SK-N-SH (cell line): Measurements from ENCODE around the gene WDR49. TPM values are rescaled to one million over a fixed set of nuclear protein-coding genes. Genes with fewer than 3 reads are reported as not detected.

Source experiments
- CTCF ChIA-PET: fragments of 300-600, 350-600 bp; formaldehyde crosslinking; extraction: SDS; loops from one replicate; lab custom pipeline; 2021; lab: Yijun Ruan, JAX
- POLR2A ChIA-PET: fragments of 350-600 bp; sonication (Branson Sonifier 250); formaldehyde crosslinking; extraction: SDS; loops from one replicate; lab custom pipeline; 2020; ENCODE audit warnings: antibody characterized with exemption, inconsistent platforms; lab: Yijun Ruan, JAX
- DNase-seq: peaks from one replicate; pipeline ENCODE4 v3.0.0; 2012
- H2AFZ ChIP-seq: fragments of 200-600 bp; sonication (generic); 2 replicates; pipeline ENCODE4 v1.8.1; 2016; ENCODE audit warnings: antibody characterized with exemption, mild to moderate bottlenecking, low read depth
- H3F3A ChIP-seq: fragments of 200-600 bp; sonication (generic); replicated peaks from 2 replicates; pipeline ENCODE3; 2016; ENCODE audit warnings: antibody characterized with exemption, mild to moderate bottlenecking; ENCODE audit not compliant: insufficient read depth
- H3K27ac ChIP-seq, 2 experiments: fragments of 200-500 bp in 1 of 2; fragments of 200-600 bp in 1 of 2; sonication (Bioruptor generic) in 1 of 2; sonication (generic), shearing (Covaris generic) in 1 of 2; 2 replicates each; pipeline versions ENCODE4 v1.5.1 to v1.6.1; 2014 to 2016; ENCODE audit warnings: low read depth in 2 of 2, inconsistent platforms in 1 of 2, low read length in 1 of 2, mild to moderate bottlenecking in 1 of 2, mixed read lengths in 1 of 2
- H3K27me3 ChIP-seq: fragments of 200-600 bp; sonication (generic), shearing (Covaris generic); 2 replicates; pipeline ENCODE4 v1.6.1; 2016; ENCODE audit warnings: mixed run types; ENCODE audit not compliant: insufficient read depth
- H3K36me3 ChIP-seq, 2 experiments: fragments of 200-500 bp in 1 of 2; fragments of 200-600 bp in 1 of 2; sonication (Bioruptor generic) in 1 of 2; sonication (generic) in 1 of 2; replicated peaks in 1 of 2; 2 replicates each; pipeline versions ENCODE3 to v1.5.1; 2014 to 2016; ENCODE audit warnings: low read length in 1 of 2, mild to moderate bottlenecking in 1 of 2; ENCODE audit not compliant: insufficient read depth in 2 of 2, control insufficient read depth in 1 of 2
- H3K4me1 ChIP-seq, 2 experiments: fragments of 200-500 bp in 1 of 2; fragments of 200-600 bp in 1 of 2; sonication (Bioruptor generic) in 1 of 2; sonication (generic), shearing (Covaris generic) in 1 of 2; 2 replicates each; pipeline versions ENCODE4 v1.5.1 to v1.6.1; 2014 to 2016; ENCODE audit warnings: low read depth in 1 of 2, low read length in 1 of 2, mixed run types in 1 of 2; ENCODE audit not compliant: insufficient read depth in 2 of 2, control insufficient read depth in 1 of 2
- H3K4me2 ChIP-seq: fragments of 200-600 bp; sonication (generic), shearing (Covaris generic); 2 replicates; pipeline ENCODE4 v1.6.1; 2017; ENCODE audit warnings: mixed run types
- H3K4me3 ChIP-seq, 2 experiments: fragments of 200-500 bp in 1 of 2; fragments of 200-600 bp in 1 of 2; sonication (Bioruptor generic) in 1 of 2; sonication (generic), shearing (Covaris generic) in 1 of 2; 2 replicates each; pipeline versions ENCODE4 v1.5.1 to v1.8.1; 2014 to 2016; ENCODE audit warnings: low read depth in 2 of 2, inconsistent platforms in 1 of 2, low read length in 1 of 2, mild to moderate bottlenecking in 1 of 2, mixed read lengths in 1 of 2, moderate library complexity in 1 of 2
- H3K79me2 ChIP-seq: fragments of 200-600 bp; sonication (generic); 2 replicates; pipeline ENCODE4 v1.8.1; 2017; ENCODE audit warnings: mild to moderate bottlenecking; ENCODE audit not compliant: insufficient read depth
- H3K9ac ChIP-seq: fragments of 200-600 bp; sonication (generic); 2 replicates; pipeline ENCODE4 v1.6.1; 2017; ENCODE audit warnings: mixed run types
- H3K9me2 ChIP-seq: fragments of 200-600 bp; sonication (generic); 2 replicates; pipeline ENCODE4 v1.6.1; 2017; ENCODE audit warnings: mixed run types
- H3K9me3 ChIP-seq: fragments of 200-600 bp; sonication (generic); 2 replicates; pipeline ENCODE4 v1.6.1; 2017; ENCODE audit warnings: mixed run types, mild to moderate bottlenecking, moderate library complexity
- H4K20me1 ChIP-seq: fragments of 200-600 bp; sonication (generic); 2 replicates; pipeline ENCODE4 v1.6.1; 2017; ENCODE audit warnings: mild to moderate bottlenecking, mixed run types; ENCODE audit not compliant: insufficient read depth
- CHD2 ChIP-seq: fragments of 150-350 bp; IDR thresholded peaks from 2 replicates; pipeline ENCODE4 v1.6.1; 2018; ENCODE audit warnings: low read length; ENCODE audit not compliant: partially characterized antibody
- EZH2phosphoT487 ChIP-seq: fragments of 200-600 bp; sonication (generic); IDR thresholded peaks from 2 replicates; pipeline ENCODE4 v1.6.1; 2017; ENCODE audit warnings: low read depth, mixed run types, mild to moderate bottlenecking, antibody characterized with exemption, moderate library complexity, borderline replicate concordance
- FOSL2 ChIP-seq: IDR thresholded peaks from 2 replicates; pipeline ENCODE4 v1.4.0; 2012; ENCODE audit warnings: low read depth, mild to moderate bottlenecking, moderate library complexity, borderline replicate concordance
- FOXM1 ChIP-seq: IDR thresholded peaks from 2 replicates; pipeline ENCODE4 v1.4.0; 2012; ENCODE audit warnings: low read depth, mild to moderate bottlenecking
- GABPA ChIP-seq: IDR thresholded peaks from 2 replicates; pipeline ENCODE4 v1.4.0; 2012; ENCODE audit warnings: low read depth, mild to moderate bottlenecking
- GATA2 ChIP-seq: sonication (generic); formaldehyde crosslinking; IDR thresholded peaks from 2 replicates; pipeline ENCODE4 v1.5.0; 2020; ENCODE audit warnings: mild to moderate bottlenecking, missing genetic modification reagents
- JUND ChIP-seq: IDR thresholded peaks from 2 replicates; pipeline ENCODE4 v1.4.0; 2012
- MXI1 ChIP-seq: IDR thresholded peaks from 2 replicates; pipeline ENCODE4 v1.6.1; 2012; ENCODE audit warnings: mild to moderate bottlenecking, low read depth, low read length, improper control_type of control experiment
- PBX3 ChIP-seq: IDR thresholded peaks from 2 replicates; pipeline ENCODE4; 2012
- RCOR1 ChIP-seq: fragments of 150-350 bp; IDR thresholded peaks from 2 replicates; pipeline ENCODE4 v1.6.1; 2017; ENCODE audit warnings: antibody characterized with exemption, low read length
- RXRA ChIP-seq: IDR thresholded peaks from 2 replicates; pipeline ENCODE4 v1.4.0; 2012; ENCODE audit warnings: low read depth, mild to moderate bottlenecking, borderline replicate concordance
- SMC3 ChIP-seq: IDR thresholded peaks from 2 replicates; pipeline ENCODE4 v1.6.1; 2012; ENCODE audit warnings: low read depth, low read length, improper control_type of control experiment
- TEAD4 ChIP-seq: IDR thresholded peaks from 2 replicates; pipeline ENCODE4 v1.4.0; 2012; ENCODE audit warnings: mild to moderate bottlenecking, borderline replicate concordance; ENCODE audit not compliant: insufficient read depth
- WGBS: methylation state at CpG from one replicate; pipeline ENCODE4 v1.1.6; 2017; ENCODE audit warnings: low lambda C conversion rate; 5-methylcytosine and 5-hydroxymethylcytosine counted together
- polyA plus RNA-seq, 3 experiments: library from polyadenylated mRNA; depleted of rRNA; stranded (reverse); fragments of >200 nt; gene quantifications; 2 replicates each; pipeline ENCODE4 v1.2.3, GENCODE V29; 2012
- TF ChIP-seq, protein P1 (sequence below): IDR thresholded peaks from 2 replicates; pipeline ENCODE4 v1.6.1; 2012; ENCODE audit warnings: mild to moderate bottlenecking, low read depth, low read length, moderate library complexity
- TF ChIP-seq, protein P2 (sequence below): fragments of 150-350 bp; IDR thresholded peaks from 2 replicates; pipeline ENCODE4 v1.6.1; 2016; ENCODE audit warnings: mild to moderate bottlenecking, low read depth, low read length
- TF ChIP-seq, protein P3 (sequence below): fragments of 200-600 bp; sonication (generic); IDR thresholded peaks from 2 replicates; pipeline ENCODE4 v1.6.1; 2017; ENCODE audit warnings: antibody characterized with exemption, mild to moderate bottlenecking, moderate library complexity

Gene WDR49
- polyA plus RNA-seq, 1 of the 3 experiments (the other 2 are of a cell fraction), result not detected

- CTCF ChIA-PET, result interaction anchor here (0.6 to 2.2 kb wide), 3 partner anchors 15 to 320 kb away, joined by 3 to 6 read pairs (median 3); partner anchors contain the start of gene ZBBX
- H3F3A ChIP-seq, result no peaks in the 10 kb centered on the region
- no peaks in the 10 kb centered on the region for H3K9me3 ChIP-seq
Measured at GRCh38 chr3:167700046-167700445, 46.3 kb upstream of the WDR49 start.

DNA sequence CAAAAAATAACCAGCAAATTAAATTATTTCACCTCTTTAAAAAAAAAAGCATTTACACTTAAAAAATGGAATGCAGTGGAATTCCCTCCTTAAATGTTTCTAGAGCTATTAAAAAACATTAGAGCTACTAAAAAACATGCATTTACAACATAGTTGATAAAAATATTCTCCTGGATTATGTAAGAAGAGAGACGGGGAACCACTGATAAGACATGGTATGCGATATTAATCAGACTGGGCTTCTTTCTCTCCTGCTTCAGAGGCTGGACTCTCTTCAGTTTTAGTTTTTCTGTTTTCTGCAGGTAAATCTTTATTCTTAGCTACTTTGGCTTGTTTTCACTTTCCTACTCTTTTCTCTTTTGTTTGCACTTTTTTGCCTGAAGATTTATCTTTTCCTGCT lies 40.4 kb upstream of the WDR49 start:
- Histone ChIP-seq H4K20me1 (no peaks in the 10 kb centered on the region), H3K9me3 (no peaks in the 10 kb centered on the region), H3K9me2 (no peaks in the 10 kb centered on the region), H2AFZ (no peak overlapping the region), H3K79me2 (peaks cover 4% of the 10 kb centered on the region; the same call in 1 of the 2 replicates), H3K27ac (no peak overlapping the region), H3K4me2 (no peak overlapping the region), H3K9ac (no peak overlapping the region), H3K36me3 (peaks cover 49 to 54% of the 10 kb centered on the region in 2 experiments), H3K4me3 (no peak overlapping the region), H3K27me3 (no peaks in the 10 kb centered on the region), H3F3A (peaks cover 4% of the 10 kb centered on the region), H3K4me1 (no peaks in the 10 kb centered on the region)
- ChIA-PET CTCF (interaction anchor here (1.4 to 2.1 kb wide), 2 partner anchors 9 to 314 kb away, joined by 6 to 7 read pairs; partner anchors contain the start of gene ZBBX), POLR2A (interaction anchor here (1.1 kb wide), 1 partner anchor 9 kb away, joined by 4 read pairs; no protein-coding TSS in a partner anchor)
- WGBS, result 93% methylated on average over 2 of the region's 2 CpGs
- no peak for DNase-seq
- TF ChIP-seq MXI1 (no peak), FOXM1 (no peak), RXRA (no peak), GABPA (no peak), PBX3 (no peak), SMC3 (no peak), CHD2 (no peak), FOSL2 (no peak), GATA2 (no peak)
- TF ChIP-seq, protein P1, sequence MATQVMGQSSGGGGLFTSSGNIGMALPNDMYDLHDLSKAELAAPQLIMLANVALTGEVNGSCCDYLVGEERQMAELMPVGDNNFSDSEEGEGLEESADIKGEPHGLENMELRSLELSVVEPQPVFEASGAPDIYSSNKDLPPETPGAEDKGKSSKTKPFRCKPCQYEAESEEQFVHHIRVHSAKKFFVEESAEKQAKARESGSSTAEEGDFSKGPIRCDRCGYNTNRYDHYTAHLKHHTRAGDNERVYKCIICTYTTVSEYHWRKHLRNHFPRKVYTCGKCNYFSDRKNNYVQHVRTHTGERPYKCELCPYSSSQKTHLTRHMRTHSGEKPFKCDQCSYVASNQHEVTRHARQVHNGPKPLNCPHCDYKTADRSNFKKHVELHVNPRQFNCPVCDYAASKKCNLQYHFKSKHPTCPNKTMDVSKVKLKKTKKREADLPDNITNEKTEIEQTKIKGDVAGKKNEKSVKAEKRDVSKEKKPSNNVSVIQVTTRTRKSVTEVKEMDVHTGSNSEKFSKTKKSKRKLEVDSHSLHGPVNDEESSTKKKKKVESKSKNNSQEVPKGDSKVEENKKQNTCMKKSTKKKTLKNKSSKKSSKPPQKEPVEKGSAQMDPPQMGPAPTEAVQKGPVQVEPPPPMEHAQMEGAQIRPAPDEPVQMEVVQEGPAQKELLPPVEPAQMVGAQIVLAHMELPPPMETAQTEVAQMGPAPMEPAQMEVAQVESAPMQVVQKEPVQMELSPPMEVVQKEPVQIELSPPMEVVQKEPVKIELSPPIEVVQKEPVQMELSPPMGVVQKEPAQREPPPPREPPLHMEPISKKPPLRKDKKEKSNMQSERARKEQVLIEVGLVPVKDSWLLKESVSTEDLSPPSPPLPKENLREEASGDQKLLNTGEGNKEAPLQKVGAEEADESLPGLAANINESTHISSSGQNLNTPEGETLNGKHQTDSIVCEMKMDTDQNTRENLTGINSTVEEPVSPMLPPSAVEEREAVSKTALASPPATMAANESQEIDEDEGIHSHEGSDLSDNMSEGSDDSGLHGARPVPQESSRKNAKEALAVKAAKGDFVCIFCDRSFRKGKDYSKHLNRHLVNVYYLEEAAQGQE, result no peak
- TF ChIP-seq, protein P2, sequence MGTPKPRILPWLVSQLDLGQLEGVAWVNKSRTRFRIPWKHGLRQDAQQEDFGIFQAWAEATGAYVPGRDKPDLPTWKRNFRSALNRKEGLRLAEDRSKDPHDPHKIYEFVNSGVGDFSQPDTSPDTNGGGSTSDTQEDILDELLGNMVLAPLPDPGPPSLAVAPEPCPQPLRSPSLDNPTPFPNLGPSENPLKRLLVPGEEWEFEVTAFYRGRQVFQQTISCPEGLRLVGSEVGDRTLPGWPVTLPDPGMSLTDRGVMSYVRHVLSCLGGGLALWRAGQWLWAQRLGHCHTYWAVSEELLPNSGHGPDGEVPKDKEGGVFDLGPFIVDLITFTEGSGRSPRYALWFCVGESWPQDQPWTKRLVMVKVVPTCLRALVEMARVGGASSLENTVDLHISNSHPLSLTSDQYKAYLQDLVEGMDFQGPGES, result no peak
- TF ChIP-seq, protein P3, sequence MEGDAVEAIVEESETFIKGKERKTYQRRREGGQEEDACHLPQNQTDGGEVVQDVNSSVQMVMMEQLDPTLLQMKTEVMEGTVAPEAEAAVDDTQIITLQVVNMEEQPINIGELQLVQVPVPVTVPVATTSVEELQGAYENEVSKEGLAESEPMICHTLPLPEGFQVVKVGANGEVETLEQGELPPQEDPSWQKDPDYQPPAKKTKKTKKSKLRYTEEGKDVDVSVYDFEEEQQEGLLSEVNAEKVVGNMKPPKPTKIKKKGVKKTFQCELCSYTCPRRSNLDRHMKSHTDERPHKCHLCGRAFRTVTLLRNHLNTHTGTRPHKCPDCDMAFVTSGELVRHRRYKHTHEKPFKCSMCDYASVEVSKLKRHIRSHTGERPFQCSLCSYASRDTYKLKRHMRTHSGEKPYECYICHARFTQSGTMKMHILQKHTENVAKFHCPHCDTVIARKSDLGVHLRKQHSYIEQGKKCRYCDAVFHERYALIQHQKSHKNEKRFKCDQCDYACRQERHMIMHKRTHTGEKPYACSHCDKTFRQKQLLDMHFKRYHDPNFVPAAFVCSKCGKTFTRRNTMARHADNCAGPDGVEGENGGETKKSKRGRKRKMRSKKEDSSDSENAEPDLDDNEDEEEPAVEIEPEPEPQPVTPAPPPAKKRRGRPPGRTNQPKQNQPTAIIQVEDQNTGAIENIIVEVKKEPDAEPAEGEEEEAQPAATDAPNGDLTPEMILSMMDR, result no peak

More at GRCh38 chr3:167700046-167700445, 46.3 kb upstream of the WDR49 start:
- H4K20me1 ChIP-seq, result no peaks in the 10 kb centered on the region
- peaks cover 52 to 77% of the 10 kb centered on the region in 2 experiments for H3K36me3 ChIP-seq
- H3K4me3 ChIP-seq, result no peak overlapping the region
- 91% methylated on average over 4 of the region's 4 CpGs for WGBS
- no peaks in the 10 kb centered on the region for H3K9me2 ChIP-seq
- no peaks in the 10 kb centered on the region; a peak in 1 of 4 replicates for H3K4me1 ChIP-seq
- no peaks in the 10 kb centered on the region for H3K27me3 ChIP-seq
- peaks cover 17% of the 10 kb centered on the region for H3K79me2 ChIP-seq
- no peak overlapping the region for H3K4me2 ChIP-seq
- POLR2A ChIA-PET, result no interaction called here
- DNase-seq, result no peak
- H3K9ac ChIP-seq, result no peak overlapping the region
- TF ChIP-seq TEAD4, result no peak
- no peak for TF ChIP-seq RXRA
- no peak for TF ChIP-seq RCOR1
- TF ChIP-seq EZH2phosphoT487, result no peak
- TF ChIP-seq SMC3, result no peak
- TF ChIP-seq, protein P3, result no peak
- no peak for TF ChIP-seq JUND
- no peak for TF ChIP-seq CHD2
- no peak overlapping the region for H2AFZ ChIP-seq
- H3K27ac ChIP-seq, result no peak overlapping the region
